ENCODE results near the gene GDAP2. TPM values are rescaled to one million over a fixed set of nuclear protein-coding genes. Genes with fewer than 3 reads are reported as not detected.

Gene GDAP2
- total and polyA plus RNA-seq, 2 donors (not counting 3 experiments of a cell fraction or from before 2014, with no cell fraction given) = 4.5 to 21.5 TPM

DNA sequence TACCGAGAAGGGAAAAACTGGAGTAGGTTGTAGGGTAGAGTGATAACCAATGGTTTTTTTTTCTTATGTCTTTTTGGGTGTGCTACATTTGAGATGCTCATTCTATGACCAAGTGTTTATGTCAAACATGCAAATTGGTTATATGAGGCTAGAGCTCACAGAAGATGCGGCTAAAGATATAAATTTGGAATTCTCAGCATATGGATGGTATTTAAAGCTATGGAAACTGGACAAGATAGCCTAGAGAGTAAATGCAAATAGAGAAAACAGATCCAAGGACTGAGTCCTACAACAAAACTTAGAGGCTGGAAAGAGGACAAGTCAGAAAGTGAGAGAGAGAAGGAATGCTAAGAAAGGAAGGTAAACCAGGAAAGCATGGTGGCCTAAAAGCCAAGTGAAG, 7.4 kb downstream of the GDAP2 start:
- BruUV-seq (replicated peaks) = no TSS peak
- FAIRE-seq (no peak), DNase-seq (ENCODE audit: low read depth, low spot score) (no peak)
- Histone ChIP-seq H3K4me3 (replicated peaks in 1 of 3; ENCODE audit: insufficient read depth in 1 of 3, low read depth in 1 of 3, low read length in 3 of 3) (no peak overlapping the region), H2AFZ (ENCODE audit: low read depth, low read length) (no peak overlapping the region), H3K9me3 (replicated peaks; ENCODE audit: control insufficient read depth, insufficient read depth, low read length) (no peaks in the 10 kb centered on the region), H3K27me3 (ENCODE audit: control insufficient read depth in 2 of 2, insufficient read depth in 2 of 2, low read length in 2 of 2) (no peaks in the 10 kb centered on the region), H3K36me3 (ENCODE audit: control insufficient read depth in 2 of 2, extremely low read depth in 1 of 2, insufficient read depth in 2 of 2, low read length in 2 of 2) (peaks cover 0 to 2% of the 10 kb centered on the region in 2 experiments), H3K4me2 (ENCODE audit: insufficient read depth, low read length) (no peak overlapping the region), H3K9ac (replicated peaks; ENCODE audit: extremely low read depth, insufficient read depth, low read length) (no peak overlapping the region), H3K9me1 (replicated peaks; ENCODE audit: control insufficient read depth, extremely low read depth, insufficient read depth, low read length) (no peaks in the 10 kb centered on the region), H3K79me2 (ENCODE audit: control insufficient read depth, insufficient read depth, low read length) (peaks cover 12% of the 10 kb centered on the region), H4K20me1 (replicated peaks; ENCODE audit: control insufficient read depth, extremely low read depth, insufficient read depth, low read length) (no peaks in the 10 kb centered on the region), H3K4me1 (ENCODE audit: control insufficient read depth, extremely low read depth, insufficient read depth, low read length) (no peaks in the 10 kb centered on the region), H3K27ac (ENCODE audit: insufficient read depth, low read depth, low read length) (no peak overlapping the region)
- ChIA-PET CTCF (no interaction called here), POLR2A (no interaction called here)
- intact Hi-C loops (cut with micrococcal nuclease) (no loop called here), dilution Hi-C loops (cut with MboI; ENCODE audit: extremely low pct_ligation_motif_present, low sequenced_read_pairs) (no loop called here)
- no peak for TF ChIP-seq GATA2 (IDR thresholded peaks at IDR 0.05; ENCODE audit: insufficient read depth, insufficient read length, low read depth, low read length)
- no peak for TF ChIP-seq POLR2AphosphoS5 (IDR thresholded peaks at IDR 0.05; ENCODE audit: insufficient read depth, low read depth, low read length)
- TF ChIP-seq, protein P1, sequence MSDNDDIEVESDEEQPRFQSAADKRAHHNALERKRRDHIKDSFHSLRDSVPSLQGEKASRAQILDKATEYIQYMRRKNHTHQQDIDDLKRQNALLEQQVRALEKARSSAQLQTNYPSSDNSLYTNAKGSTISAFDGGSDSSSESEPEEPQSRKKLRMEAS (IDR thresholded peaks at IDR 0.05; ENCODE audit: insufficient read depth, insufficient read length) = no peak
- no peak for TF ChIP-seq POLR2A (IDR thresholded peaks at IDR 0.05; ENCODE audit: low read depth, low read length)

DNA sequence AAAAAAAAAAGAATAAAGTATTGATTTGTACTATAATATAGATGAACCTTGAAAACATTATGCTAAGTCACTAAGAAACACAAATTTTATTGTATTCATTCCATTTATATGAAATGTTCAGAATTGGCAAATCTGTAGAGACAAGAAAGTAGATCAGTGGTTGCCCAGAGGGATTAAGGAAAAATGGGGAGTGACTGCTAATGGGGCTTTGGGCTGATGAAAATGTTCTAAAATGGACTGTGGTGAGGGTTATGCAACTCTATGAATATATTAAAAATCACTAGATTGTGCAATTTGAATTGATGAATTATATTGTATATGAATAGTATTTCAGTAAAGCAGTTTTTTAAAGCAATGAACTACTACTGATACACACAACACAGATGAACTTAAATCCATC, 10.0 kb downstream of the GDAP2 start:
- no peak overlapping the region for H3K27ac ChIP-seq (ENCODE audit: insufficient read depth, low read depth, low read length)
- no peaks in the 10 kb centered on the region for H3K9me1 ChIP-seq (replicated peaks; ENCODE audit: control insufficient read depth, extremely low read depth, insufficient read depth, low read length)
- dilution Hi-C loops (cut with MboI; ENCODE audit: extremely low pct_ligation_motif_present, low sequenced_read_pairs) = no loop called here
- no peak overlapping the region for H3K4me2 ChIP-seq (ENCODE audit: insufficient read depth, low read length)
- no peaks in the 10 kb centered on the region for H3K4me1 ChIP-seq (ENCODE audit: control insufficient read depth, extremely low read depth, insufficient read depth, low read length)
- H3K36me3 ChIP-seq (ENCODE audit: control insufficient read depth in 2 of 2, extremely low read depth in 1 of 2, insufficient read depth in 2 of 2, low read length in 2 of 2) = peaks cover 2% of the 10 kb centered on the region in 2 experiments
- no peak for DNase-seq (ENCODE audit: low read depth, low spot score)
- intact Hi-C loops (cut with micrococcal nuclease) = no loop called here
- FAIRE-seq = no peak
- no peaks in the 10 kb centered on the region for H3K9me3 ChIP-seq (replicated peaks; ENCODE audit: control insufficient read depth, insufficient read depth, low read length)
- POLR2A ChIA-PET = no interaction called here
- TF ChIP-seq, protein P1 (IDR thresholded peaks at IDR 0.05; ENCODE audit: insufficient read depth, insufficient read length) = no peak
- no peak overlapping the region for H3K9ac ChIP-seq (replicated peaks; ENCODE audit: extremely low read depth, insufficient read depth, low read length)
- no peaks in the 10 kb centered on the region for H3K27me3 ChIP-seq (ENCODE audit: control insufficient read depth in 2 of 2, insufficient read depth in 2 of 2, low read length in 2 of 2)
- BruUV-seq (replicated peaks) = no TSS peak
- H3K79me2 ChIP-seq (ENCODE audit: control insufficient read depth, insufficient read depth, low read length) = peaks cover 4% of the 10 kb centered on the region
- no peaks in the 10 kb centered on the region for H4K20me1 ChIP-seq (replicated peaks; ENCODE audit: control insufficient read depth, extremely low read depth, insufficient read depth, low read length)
- H3K4me3 ChIP-seq (replicated peaks in 1 of 3; ENCODE audit: insufficient read depth in 1 of 3, low read depth in 1 of 3, low read length in 3 of 3) = no peak overlapping the region
- CTCF ChIA-PET = no interaction called here
- no peak overlapping the region for H2AFZ ChIP-seq (ENCODE audit: low read depth, low read length)

Data from endothelial cell of umbilical vein (primary cell).